ENCODE results near the gene SP6.

GRCh38 chr17:47857551-47858455 lies 6.8 kb upstream of the SP6 start:
- TF ChIP-seq CTCF (IDR thresholded peaks at IDR 0.05) (no peak), POLR2A (IDR thresholded peaks at IDR 0.05; ENCODE audit: low read depth) (no peak), POLR2AphosphoS5 (IDR thresholded peaks at IDR 0.05) (no peak)

Measured in esophagus muscularis mucosa (tissue), 3 donors.